K562 (cell line): ENCODE data around the gene GLB1L.

Experiments
- BACH1 ChIP-seq: fragments of 200-800 bp; sonication (Bioruptor generic); IDR thresholded peaks from 2 replicates; pipeline ENCODE4 v1.6.1; 2016; ENCODE audit warnings: missing genetic modification characterization, missing compliant biosample characterization
- GABPB2 ChIP-seq: fragments of 250-450 bp; sonication (Bioruptor Pico); conservative IDR thresholded peaks from 2 replicates; pipeline ENCODE4 v1.5.1; 2021; ENCODE audit warnings: mild to moderate bottlenecking
- JUN ChIP-seq, 2 experiments: sonication (generic) in 1 of 2; formaldehyde crosslinking in 1 of 2; IDR thresholded peaks; 2 replicates each; pipeline versions ENCODE4 v1.6.1 to v1.8.0; 2012 to 2022; ENCODE audit warnings: borderline replicate concordance in 2 of 2, mild to moderate bottlenecking in 2 of 2, improper control_type of control experiment in 1 of 2, low read depth in 1 of 2, low read length in 1 of 2, missing genetic modification reagents in 1 of 2
- RFX7 ChIP-seq: fragments of 250-450 bp; sonication (Bioruptor Pico); IDR thresholded peaks from 2 replicates; pipeline ENCODE4 v1.5.1; 2021; ENCODE audit warnings: mild to moderate bottlenecking
- SMC3 ChIP-seq: conservative IDR thresholded peaks from 2 replicates; pipeline ENCODE4 v1.6.1; 2011; ENCODE audit warnings: low read depth, low read length, improper control_type of control experiment; ENCODE audit not compliant: insufficient read depth
- TF ChIP-seq, protein P1 (sequence below): sonication (generic); formaldehyde crosslinking; IDR thresholded peaks from 2 replicates; pipeline ENCODE4 v1.5.0; 2020; ENCODE audit warnings: missing genetic modification reagents
- TF ChIP-seq, protein P2 (sequence below), 2 experiments: fragments of 450-650 bp; formaldehyde crosslinking in 1 of 2; IDR thresholded peaks; 2 replicates each; pipeline versions ENCODE4 v1.4.0 to v1.6.1; 2014 to 2020; ENCODE audit warnings: mild to moderate bottlenecking in 2 of 2, borderline replicate concordance in 1 of 2, low read depth in 1 of 2
- TF ChIP-seq, protein P3 (sequence below), 3 experiments: IDR thresholded peaks in 2 of 3; conservative IDR thresholded peaks in 1 of 3; 2 replicates each; pipeline ENCODE4 v1.5.1; 2011 to 2012; ENCODE audit warnings: low read length in 3 of 3, mild to moderate bottlenecking in 3 of 3, control low read depth in 2 of 3, improper control_type of control experiment in 1 of 3, inconsistent platforms in 1 of 3, low read depth in 1 of 3, mixed read lengths in 1 of 3, moderate library complexity in 1 of 3; ENCODE audit not compliant: insufficient read depth in 2 of 3

DNA sequence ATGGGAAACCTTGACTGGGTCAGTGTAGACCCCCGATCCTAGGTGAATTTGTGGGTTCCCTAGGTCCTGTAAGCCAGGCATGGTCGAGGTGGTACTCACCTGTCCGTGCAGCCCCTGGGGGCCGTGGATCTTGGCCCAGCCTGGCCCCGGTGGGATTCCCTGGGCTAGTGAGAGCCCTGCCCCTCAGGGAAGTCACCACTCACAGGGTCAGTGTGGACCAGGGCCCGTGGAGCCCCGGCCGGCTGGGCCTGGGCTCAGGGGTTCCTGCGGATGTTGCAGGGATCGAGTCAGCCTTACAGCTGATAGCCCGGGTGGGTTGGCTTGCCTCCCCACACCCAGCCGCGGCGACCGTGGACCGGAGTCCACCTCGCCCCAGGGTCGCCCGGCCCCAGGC lies 16.3 kb downstream of the GLB1L start:
- TF ChIP-seq RFX7 (CRISPR knock-in tag) (no peak), SMC3 (no peak), BACH1 (no peak), GABPB2 (CRISPR knock-in tag) (no peak), JUN (IDR thresholded peaks at IDR 0.05; ENCODE audit: borderline replicate concordance, low read depth, low read length) (no peak), JUN (CRISPR knock-in tag; IDR thresholded peaks at IDR 0.05; ENCODE audit: borderline replicate concordance) (no peak)
- TF ChIP-seq, protein P1, sequence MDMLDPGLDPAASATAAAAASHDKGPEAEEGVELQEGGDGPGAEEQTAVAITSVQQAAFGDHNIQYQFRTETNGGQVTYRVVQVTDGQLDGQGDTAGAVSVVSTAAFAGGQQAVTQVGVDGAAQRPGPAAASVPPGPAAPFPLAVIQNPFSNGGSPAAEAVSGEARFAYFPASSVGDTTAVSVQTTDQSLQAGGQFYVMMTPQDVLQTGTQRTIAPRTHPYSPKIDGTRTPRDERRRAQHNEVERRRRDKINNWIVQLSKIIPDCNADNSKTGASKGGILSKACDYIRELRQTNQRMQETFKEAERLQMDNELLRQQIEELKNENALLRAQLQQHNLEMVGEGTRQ (CRISPR knock-in tag) = no peak
- TF ChIP-seq, protein P2, sequence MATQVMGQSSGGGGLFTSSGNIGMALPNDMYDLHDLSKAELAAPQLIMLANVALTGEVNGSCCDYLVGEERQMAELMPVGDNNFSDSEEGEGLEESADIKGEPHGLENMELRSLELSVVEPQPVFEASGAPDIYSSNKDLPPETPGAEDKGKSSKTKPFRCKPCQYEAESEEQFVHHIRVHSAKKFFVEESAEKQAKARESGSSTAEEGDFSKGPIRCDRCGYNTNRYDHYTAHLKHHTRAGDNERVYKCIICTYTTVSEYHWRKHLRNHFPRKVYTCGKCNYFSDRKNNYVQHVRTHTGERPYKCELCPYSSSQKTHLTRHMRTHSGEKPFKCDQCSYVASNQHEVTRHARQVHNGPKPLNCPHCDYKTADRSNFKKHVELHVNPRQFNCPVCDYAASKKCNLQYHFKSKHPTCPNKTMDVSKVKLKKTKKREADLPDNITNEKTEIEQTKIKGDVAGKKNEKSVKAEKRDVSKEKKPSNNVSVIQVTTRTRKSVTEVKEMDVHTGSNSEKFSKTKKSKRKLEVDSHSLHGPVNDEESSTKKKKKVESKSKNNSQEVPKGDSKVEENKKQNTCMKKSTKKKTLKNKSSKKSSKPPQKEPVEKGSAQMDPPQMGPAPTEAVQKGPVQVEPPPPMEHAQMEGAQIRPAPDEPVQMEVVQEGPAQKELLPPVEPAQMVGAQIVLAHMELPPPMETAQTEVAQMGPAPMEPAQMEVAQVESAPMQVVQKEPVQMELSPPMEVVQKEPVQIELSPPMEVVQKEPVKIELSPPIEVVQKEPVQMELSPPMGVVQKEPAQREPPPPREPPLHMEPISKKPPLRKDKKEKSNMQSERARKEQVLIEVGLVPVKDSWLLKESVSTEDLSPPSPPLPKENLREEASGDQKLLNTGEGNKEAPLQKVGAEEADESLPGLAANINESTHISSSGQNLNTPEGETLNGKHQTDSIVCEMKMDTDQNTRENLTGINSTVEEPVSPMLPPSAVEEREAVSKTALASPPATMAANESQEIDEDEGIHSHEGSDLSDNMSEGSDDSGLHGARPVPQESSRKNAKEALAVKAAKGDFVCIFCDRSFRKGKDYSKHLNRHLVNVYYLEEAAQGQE (IDR thresholded peaks at IDR 0.05; ENCODE audit: borderline replicate concordance) = no peak
- TF ChIP-seq, protein P2 (CRISPR knock-in tag; IDR thresholded peaks at IDR 0.05; ENCODE audit: low read depth) = no peak
- TF ChIP-seq, protein P3, sequence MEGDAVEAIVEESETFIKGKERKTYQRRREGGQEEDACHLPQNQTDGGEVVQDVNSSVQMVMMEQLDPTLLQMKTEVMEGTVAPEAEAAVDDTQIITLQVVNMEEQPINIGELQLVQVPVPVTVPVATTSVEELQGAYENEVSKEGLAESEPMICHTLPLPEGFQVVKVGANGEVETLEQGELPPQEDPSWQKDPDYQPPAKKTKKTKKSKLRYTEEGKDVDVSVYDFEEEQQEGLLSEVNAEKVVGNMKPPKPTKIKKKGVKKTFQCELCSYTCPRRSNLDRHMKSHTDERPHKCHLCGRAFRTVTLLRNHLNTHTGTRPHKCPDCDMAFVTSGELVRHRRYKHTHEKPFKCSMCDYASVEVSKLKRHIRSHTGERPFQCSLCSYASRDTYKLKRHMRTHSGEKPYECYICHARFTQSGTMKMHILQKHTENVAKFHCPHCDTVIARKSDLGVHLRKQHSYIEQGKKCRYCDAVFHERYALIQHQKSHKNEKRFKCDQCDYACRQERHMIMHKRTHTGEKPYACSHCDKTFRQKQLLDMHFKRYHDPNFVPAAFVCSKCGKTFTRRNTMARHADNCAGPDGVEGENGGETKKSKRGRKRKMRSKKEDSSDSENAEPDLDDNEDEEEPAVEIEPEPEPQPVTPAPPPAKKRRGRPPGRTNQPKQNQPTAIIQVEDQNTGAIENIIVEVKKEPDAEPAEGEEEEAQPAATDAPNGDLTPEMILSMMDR (IDR thresholded peaks at IDR 0.05 in 2 of 3, conservative IDR thresholded peaks at IDR 0.05 in 1 of 3; ENCODE audit: insufficient read depth in 2 of 3, low read depth in 1 of 3, low read length in 3 of 3) = no peak
